ENCODE results near the gene OR10J4.

DNA sequence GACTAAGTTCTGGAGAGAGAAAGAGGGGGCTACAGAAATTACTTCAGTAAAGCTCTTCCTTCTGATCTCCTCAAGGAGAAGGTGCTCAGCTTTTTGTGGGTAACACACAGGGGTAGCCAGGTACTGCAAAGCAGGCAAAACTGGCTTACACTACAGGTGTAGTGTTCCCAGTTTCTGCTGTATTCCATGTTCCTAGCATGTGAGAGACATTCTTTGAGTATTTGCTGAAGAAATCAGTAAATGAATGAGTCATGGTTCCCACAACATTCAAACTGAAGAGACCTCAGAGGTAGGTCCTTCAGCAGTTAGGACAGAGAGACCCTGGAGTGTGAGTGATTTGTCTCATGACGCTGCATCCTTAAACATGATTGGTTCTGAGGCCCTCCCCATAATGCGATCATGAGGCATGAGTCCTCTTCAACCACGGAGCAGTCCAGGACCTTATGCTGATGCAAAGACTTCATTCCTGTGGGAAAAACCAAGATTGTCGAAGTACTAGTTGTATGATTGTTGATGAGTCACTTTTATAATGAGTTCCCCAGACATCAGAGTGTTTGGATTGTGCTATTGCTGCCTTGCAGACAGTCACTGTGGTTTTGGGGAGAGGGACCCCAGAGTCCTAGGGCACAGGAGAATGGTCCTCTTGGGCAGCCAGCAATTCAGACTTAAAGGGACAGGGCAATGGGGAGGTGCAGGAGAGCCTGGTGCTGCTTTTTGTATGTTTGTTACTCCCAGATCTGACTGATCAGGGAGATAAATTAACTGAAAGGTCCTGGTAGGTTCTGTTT is 2.7 kb upstream of the OR10J4 start:
- TF ChIP-seq POLR2A (IDR thresholded peaks at IDR 0.05; ENCODE audit: low read length), result no peak
- no peak for TF ChIP-seq GATA1 (IDR thresholded peaks at IDR 0.05; ENCODE audit: low read depth, low read length)
